SK-N-MC (cell line): ENCODE data around the gene KLRD1.

ENCODE experiments used
- DNase-seq: peaks from one replicate; pipeline ENCODE4 v3.0.0-alpha.2; 2011; ENCODE audit warnings: low read depth, low spot score
- H3K27ac ChIP-seq: fragments of 200-600 bp; sonication (generic); 2 replicates; pipeline ENCODE4 v1.5.1; 2016; ENCODE audit warnings: mixed run types
- H3K36me3 ChIP-seq: fragments of 200-600 bp; sonication (generic); 2 replicates; pipeline ENCODE4 v1.6.1; 2017; ENCODE audit warnings: antibody characterized with exemption, low read length, mixed read lengths; ENCODE audit not compliant: insufficient read depth
- H3K4me3 ChIP-seq: fragments of 200-600 bp; sonication (generic); 2 replicates; pipeline ENCODE4 v1.5.1; 2016
- H3K9ac ChIP-seq: fragments of 200-600 bp; sonication (generic); 2 replicates; pipeline ENCODE4 v1.8.0; 2017; ENCODE audit warnings: mixed run types, mixed read lengths; ENCODE audit not compliant: insufficient read length
- H3K9me3 ChIP-seq: fragments of 200-600 bp; sonication (generic); 2 replicates; pipeline ENCODE4 v1.6.1; 2017; ENCODE audit warnings: low read depth, mild to moderate bottlenecking, antibody characterized with exemption, low read length, moderate library complexity, mixed read lengths
- EZH2 ChIP-seq: fragments of 200-600 bp; sonication (generic); IDR thresholded peaks from one replicate; pipeline ENCODE4 v1.6.1; 2017; ENCODE audit warnings: antibody characterized with exemption
- FOXP2 ChIP-seq: optimal IDR thresholded peaks from 2 replicates; pipeline ENCODE3; 2011; ENCODE audit warnings: mild to moderate bottlenecking, moderate library complexity; ENCODE audit not compliant: insufficient read depth; ENCODE audit errors: extremely low read length, control extremely low read depth
- POLR2AphosphoS5 ChIP-seq: IDR thresholded peaks from 2 replicates; pipeline ENCODE4 v1.6.1; 2012; ENCODE audit warnings: mild to moderate bottlenecking, low read depth, low read length, borderline replicate concordance

Gene KLRD1

GRCh38 chr12:10354071-10354470, 46.4 kb downstream of the KLRD1 start:
- Histone ChIP-seq H3K4me3 (no peak overlapping the region), H3K27ac (no peak overlapping the region), H3K9ac (no peak overlapping the region), H3K36me3 (no peaks in the 10 kb centered on the region), H3K9me3 (no peaks in the 10 kb centered on the region)
- TF ChIP-seq POLR2AphosphoS5 (no peak), FOXP2 (no peak), EZH2 (no peak)
- DNase-seq: no peak

GRCh38 chr12:10354502-10354901, 46.8 kb downstream of the KLRD1 start:
- Histone ChIP-seq H3K9me3 (no peaks in the 10 kb centered on the region), H3K4me3 (no peak overlapping the region), H3K27ac (no peak overlapping the region), H3K36me3 (no peaks in the 10 kb centered on the region), H3K9ac (no peak overlapping the region)
- no peak for DNase-seq
- no peak for TF ChIP-seq EZH2
- TF ChIP-seq FOXP2: no peak
- no peak for TF ChIP-seq POLR2AphosphoS5

- Histone ChIP-seq H3K9ac (no peak overlapping the region), H3K36me3 (no peaks in the 10 kb centered on the region), H3K27ac (no peak overlapping the region), H3K4me3 (no peak overlapping the region), H3K9me3 (no peaks in the 10 kb centered on the region)
- no peak for DNase-seq
- TF ChIP-seq POLR2AphosphoS5 (no peak), EZH2 (no peak), FOXP2 (no peak)
Measured at GRCh38 chr12:10358131-10358530, 50.5 kb downstream of the KLRD1 start.

GRCh38 chr12:10358969-10359368, 51.3 kb downstream of the KLRD1 start:
- no peak overlapping the region for H3K9ac ChIP-seq
- H3K36me3 ChIP-seq: no peaks in the 10 kb centered on the region
- TF ChIP-seq EZH2 (no peak), FOXP2 (no peak), POLR2AphosphoS5 (no peak)
- H3K4me3 ChIP-seq: no peak overlapping the region
- no peak for DNase-seq
- no peaks in the 10 kb centered on the region for H3K9me3 ChIP-seq
- H3K27ac ChIP-seq: no peak overlapping the region

- no peak overlapping the region for H3K9ac ChIP-seq
Measured at GRCh38 chr12:10361084-10361483, 53.4 kb downstream of the KLRD1 start.

GRCh38 chr12:10361622-10362021, 54.0 kb downstream of the KLRD1 start:
- H3K36me3 ChIP-seq: no peaks in the 10 kb centered on the region
- TF ChIP-seq FOXP2 (no peak), EZH2 (no peak), POLR2AphosphoS5 (0 out of 2 replicates have a peak, but pooled peaks have one; percentile 29)
- H3K9me3 ChIP-seq: no peaks in the 10 kb centered on the region
- no peak for DNase-seq
- no peak overlapping the region for H3K9ac ChIP-seq
- no peak overlapping the region for H3K4me3 ChIP-seq
- H3K27ac ChIP-seq: peak overlapping the region; percentile 22; the same call in 1 of the 2 replicates

More at GRCh38 chr12:10361084-10361483, 53.4 kb downstream of the KLRD1 start:
- Histone ChIP-seq H3K9me3 (no peaks in the 10 kb centered on the region), H3K27ac (no peak overlapping the region), H3K36me3 (no peaks in the 10 kb centered on the region), H3K4me3 (no peak overlapping the region)
- DNase-seq: no peak
- TF ChIP-seq FOXP2 (no peak), POLR2AphosphoS5 (0 out of 2 replicates have a peak, but pooled peaks have one; percentile 42), EZH2 (no peak)

GRCh38 chr12:10362325-10362724, 54.7 kb downstream of the KLRD1 start:
- Histone ChIP-seq H3K9ac (no peak overlapping the region), H3K4me3 (no peak overlapping the region), H3K9me3 (no peaks in the 10 kb centered on the region), H3K27ac (no peak overlapping the region), H3K36me3 (no peaks in the 10 kb centered on the region)
- no peak for TF ChIP-seq FOXP2
- no peak for TF ChIP-seq POLR2AphosphoS5
- TF ChIP-seq EZH2: no peak
- no peak for DNase-seq

GRCh38 chr12:10362828-10363657, 55.4 kb downstream of the KLRD1 start:
- DNase-seq: no peak
- Histone ChIP-seq H3K36me3 (no peaks in the 10 kb centered on the region), H3K9ac (no peak overlapping the region), H3K27ac (no peak overlapping the region), H3K4me3 (no peak overlapping the region), H3K9me3 (no peaks in the 10 kb centered on the region)
- TF ChIP-seq POLR2AphosphoS5 (no peak), FOXP2 (no peak), EZH2 (no peak)

GRCh38 chr12:10363658-10363913, 55.9 kb downstream of the KLRD1 start:
- Histone ChIP-seq H3K36me3 (no peaks in the 10 kb centered on the region), H3K4me3 (peak overlapping the region; percentile 84; the same call in 1 of the 2 replicates), H3K9ac (no peak overlapping the region), H3K9me3 (no peaks in the 10 kb centered on the region), H3K27ac (0 out of 2 replicates have a peak overlapping the region, but pooled peaks have one; percentile 79)
- TF ChIP-seq FOXP2 (no peak), EZH2 (no peak), POLR2AphosphoS5 (no peak)
- DNase-seq: no peak
